HG02759 (cell line): Measurements from ENCODE around the gene ATP6V1E1.
"Not testable (repeated sequence)": the region's sequence is repeated elsewhere in the genome, so short reads cannot be mapped to it uniquely, and the experiment has no call there.

ENCODE experiments used
- ATAC-seq: cut with Tn5 transposase; IDR thresholded peaks from one replicate; pipeline ENCODE4 v1.9.1; 2021; ENCODE audit warnings: mild to moderate bottlenecking, moderate library complexity; ENCODE audit not compliant: unreplicated experiment

The ATP6V1E1 gene

GRCh38 chr22:17628406-17629172 lies at the start of gene ATP6V1E1:
Gene ATP6V1E1 (minus strand): TSS chr22:17628749. CDS start chr22:17628635, 114 bp downstream.
- ATAC-seq: peak; percentile 99

- no peak for ATAC-seq
These were observed 47.0 kb upstream of the ATP6V1E1 start for GRCh38 chr22:17675584-17675983.

- ATAC-seq: no peak
These were observed 45.6 kb upstream of the ATP6V1E1 start for GRCh38 chr22:17674152-17674551.

- ATAC-seq: no peak
These were observed 44.0 kb upstream of the ATP6V1E1 start for GRCh38 chr22:17672417-17672991.

GRCh38 chr22:17671521-17672092 lies 43.1 kb upstream of the ATP6V1E1 start:
- not testable (repeated sequence) for ATAC-seq

GRCh38 chr22:17665854-17666253 lies 37.3 kb upstream of the ATP6V1E1 start:
- ATAC-seq: no peak

- no peak for ATAC-seq
These were observed 36.7 kb upstream of the ATP6V1E1 start for GRCh38 chr22:17665248-17665647.

GRCh38 chr22:17664414-17665055 lies 36.0 kb upstream of the ATP6V1E1 start:
- no peak for ATAC-seq

- no peak for ATAC-seq
These were observed 28.4 kb upstream of the ATP6V1E1 start for GRCh38 chr22:17656870-17657395.

GRCh38 chr22:17655289-17655688 lies 26.7 kb upstream of the ATP6V1E1 start:
- no peak for ATAC-seq

GRCh38 chr22:17648569-17648968 lies 20.0 kb upstream of the ATP6V1E1 start:
- no peak for ATAC-seq

- ATAC-seq: no peak
These were observed 19.4 kb upstream of the ATP6V1E1 start for GRCh38 chr22:17647991-17648390.

GRCh38 chr22:17647452-17647851 lies 18.9 kb upstream of the ATP6V1E1 start:
- ATAC-seq: no peak

- not testable (repeated sequence) for ATAC-seq
These were observed 13.8 kb upstream of the ATP6V1E1 start for GRCh38 chr22:17642357-17642756.

- ATAC-seq: no peak
These were observed 12.7 kb upstream of the ATP6V1E1 start for GRCh38 chr22:17641269-17641668.

- ATAC-seq: peak; percentile 37
These were observed 10.7 kb upstream of the ATP6V1E1 start for GRCh38 chr22:17639247-17639741.

GRCh38 chr22:17638432-17639246 lies 10.1 kb upstream of the ATP6V1E1 start, which contains the start of gene BCL2L13:
Gene BCL2L13 (plus strand): TSS chr22:17638757. CDS start chr22:17655712, 16,955 bp downstream.
- ATAC-seq: peak; percentile 97

GRCh38 chr22:17638182-17638431 lies 9.6 kb upstream of the ATP6V1E1 start:
- peak; percentile 19 for ATAC-seq

- no peak for ATAC-seq
These were observed 9.1 kb upstream of the ATP6V1E1 start for GRCh38 chr22:17637490-17638181.

- ATAC-seq: not testable (repeated sequence)
These were observed 8.3 kb upstream of the ATP6V1E1 start for GRCh38 chr22:17636850-17637249.
